Keratinocyte (primary cell): ENCODE results near the gene NPAS3. TPM values are rescaled to one million over a fixed set of nuclear protein-coding genes. Genes with fewer than 3 reads are reported as not detected.

ENCODE experiments used
- DNase-seq: peaks from one replicate; pipeline ENCODE4 v3.0.0-alpha.2; 2011; ENCODE audit warnings: low read depth, missing footprints, low spot score
- FAIRE-seq: peaks from 2 replicates; lab custom pipeline; 2011; peaks lifted over from hg19 to GRCh38; lab: Jason Lieb, UNC
- H2AFZ ChIP-seq: 2 replicates; pipeline ENCODE4 v1.6.0; 2012; ENCODE audit warnings: low read length, control low read depth, inconsistent platforms; ENCODE audit not compliant: control insufficient read depth
- H3K27ac ChIP-seq: 2 replicates; pipeline ENCODE4 v1.5.1; 2011; ENCODE audit warnings: low read length; ENCODE audit not compliant: control insufficient read depth, insufficient read depth
- H3K27me3 ChIP-seq: 3 replicates; pipeline ENCODE4 v1.6.0; 2011; ENCODE audit warnings: low read length; ENCODE audit not compliant: control insufficient read depth, insufficient read depth; ENCODE audit errors: extremely low read depth
- H3K36me3 ChIP-seq, 2 experiments: 2 replicates in 1 of 2; 3 replicates in 1 of 2; pipeline ENCODE4 v1.5.1; 2011; ENCODE audit warnings: low read length in 2 of 2, mild to moderate bottlenecking in 1 of 2; ENCODE audit not compliant: control insufficient read depth in 2 of 2, insufficient read depth in 2 of 2; ENCODE audit errors: extremely low read depth in 1 of 2
- H3K4me1 ChIP-seq: 3 replicates; pipeline ENCODE4 v1.5.1; 2011; ENCODE audit warnings: low read length; ENCODE audit not compliant: control insufficient read depth, insufficient read depth; ENCODE audit errors: extremely low read depth
- H3K4me2 ChIP-seq: 3 replicates; pipeline ENCODE4 v1.6.0; 2011; ENCODE audit warnings: low read depth, low read length; ENCODE audit not compliant: control insufficient read depth, insufficient read depth; ENCODE audit errors: extremely low read depth
- H3K4me3 ChIP-seq, 3 experiments: fragments of 200-600 bp in 1 of 3; sonication (generic) in 1 of 3; 2 replicates in 2 of 3; 3 replicates in 1 of 3; pipeline ENCODE4 v1.5.1; 2011 to 2016; ENCODE audit warnings: low read length in 3 of 3, mild to moderate bottlenecking in 3 of 3, control low read depth in 2 of 3, inconsistent platforms in 1 of 3, low read depth in 1 of 3, mixed read lengths in 1 of 3, mixed run types in 1 of 3, moderate library complexity in 1 of 3; ENCODE audit not compliant: control insufficient read depth in 2 of 3, insufficient read depth in 2 of 3; ENCODE audit errors: extremely low read depth in 1 of 3
- H3K79me2 ChIP-seq: 2 replicates; pipeline ENCODE4 v1.6.0; 2012; ENCODE audit warnings: low read length; ENCODE audit not compliant: control insufficient read depth, insufficient read depth
- H3K9ac ChIP-seq: 3 replicates; pipeline ENCODE4 v1.6.0; 2011; ENCODE audit warnings: low read length; ENCODE audit not compliant: control insufficient read depth, insufficient read depth; ENCODE audit errors: extremely low read depth
- H3K9me1 ChIP-seq: 3 replicates; pipeline ENCODE4 v1.6.0; 2011; ENCODE audit warnings: low read length; ENCODE audit not compliant: control insufficient read depth, insufficient read depth; ENCODE audit errors: extremely low read depth
- H3K9me3 ChIP-seq: 2 replicates; pipeline ENCODE4 v1.5.1; 2012; ENCODE audit warnings: low read depth, low read length; ENCODE audit not compliant: control insufficient read depth
- H4K20me1 ChIP-seq: 3 replicates; pipeline ENCODE4 v1.6.0; 2011; ENCODE audit warnings: low read length; ENCODE audit not compliant: control insufficient read depth, insufficient read depth; ENCODE audit errors: extremely low read depth
- EZH2 ChIP-seq: IDR thresholded peaks from one replicate; pipeline ENCODE4 v1.6.1; 2012; ENCODE audit warnings: inconsistent platforms, mild to moderate bottlenecking, low read length, moderate library complexity
- dilution Hi-C: fragments of 300-500 bp; cut with MboI; formaldehyde crosslinking; loops from one replicate; pipeline ENCODE4 v1.7.0; 2020; ENCODE audit warnings: low sequenced_read_pairs; ENCODE audit not compliant: extremely low pct_ligation_motif_present
- polyA plus RNA-seq, 5 experiments: library from polyadenylated mRNA; depleted of rRNA in 3 of 5; stranded (reverse) in 3 of 5; stranded (forward) in 1 of 5; unstranded in 1 of 5; fragments of >200 nt; gene quantifications; 1 replicate in 1 of 5; 2 replicates in 3 of 5; 3 replicates in 1 of 5; pipeline versions ENCODE4 v1.2.1 to v1.2.3, GENCODE V29; 2011 to 2012; ENCODE audit warnings: missing spikeins in 2 of 5, low read depth in 1 of 5, low replicate concordance in 1 of 5
- TF ChIP-seq, protein P1 (sequence below), 3 experiments: IDR thresholded peaks in 1 of 3; conservative IDR thresholded peaks in 1 of 3; optimal IDR thresholded peaks in 1 of 3; 2 replicates in 2 of 3; 3 replicates in 1 of 3; pipeline versions ENCODE3 to v1.5.1; 2011; ENCODE audit warnings: low read length in 3 of 3, mild to moderate bottlenecking in 3 of 3, moderate library complexity in 2 of 3, control low read depth in 1 of 3, inconsistent platforms in 1 of 3; ENCODE audit not compliant: insufficient read depth in 2 of 3; ENCODE audit errors: extremely low read depth in 1 of 3

NPAS3 gene
- polyA plus RNA-seq, 1 donor (not counting 4 experiments of a cell fraction or from before 2014, with no cell fraction given): 0.07 TPM

DNA sequence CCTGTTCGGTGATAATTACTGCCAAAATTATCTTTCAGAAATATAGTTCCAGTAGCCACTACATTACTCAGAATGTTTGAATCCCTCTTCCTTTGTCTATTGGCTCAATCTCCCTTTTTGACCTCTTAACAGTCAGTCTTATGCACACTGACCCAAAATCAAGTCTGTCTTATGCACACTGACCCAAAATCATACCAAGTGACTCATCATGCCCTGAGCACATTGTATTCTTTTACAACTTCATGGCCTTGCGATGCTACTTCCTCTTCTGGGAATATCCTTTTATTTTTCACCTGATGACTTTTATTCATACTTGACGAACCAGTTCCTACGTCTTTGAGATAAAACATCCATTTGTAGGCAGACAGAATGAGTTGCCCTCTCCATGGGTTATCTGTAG, 182.3 kb downstream of the NPAS3 start:
- dilution Hi-C loops: no loop called here
- DNase-seq (peak; percentile 72), FAIRE-seq (peak; percentile 86)
- H3K9me3 ChIP-seq: no peaks in the 10 kb centered on the region
- no peak overlapping the region for H3K4me3 ChIP-seq
- no peaks in the 10 kb centered on the region for H3K27me3 ChIP-seq
- H3K27ac ChIP-seq: peak overlapping the region; percentile 57
- no peaks in the 10 kb centered on the region for H3K79me2 ChIP-seq
- TF ChIP-seq EZH2: no peak
- TF ChIP-seq, protein P1, sequence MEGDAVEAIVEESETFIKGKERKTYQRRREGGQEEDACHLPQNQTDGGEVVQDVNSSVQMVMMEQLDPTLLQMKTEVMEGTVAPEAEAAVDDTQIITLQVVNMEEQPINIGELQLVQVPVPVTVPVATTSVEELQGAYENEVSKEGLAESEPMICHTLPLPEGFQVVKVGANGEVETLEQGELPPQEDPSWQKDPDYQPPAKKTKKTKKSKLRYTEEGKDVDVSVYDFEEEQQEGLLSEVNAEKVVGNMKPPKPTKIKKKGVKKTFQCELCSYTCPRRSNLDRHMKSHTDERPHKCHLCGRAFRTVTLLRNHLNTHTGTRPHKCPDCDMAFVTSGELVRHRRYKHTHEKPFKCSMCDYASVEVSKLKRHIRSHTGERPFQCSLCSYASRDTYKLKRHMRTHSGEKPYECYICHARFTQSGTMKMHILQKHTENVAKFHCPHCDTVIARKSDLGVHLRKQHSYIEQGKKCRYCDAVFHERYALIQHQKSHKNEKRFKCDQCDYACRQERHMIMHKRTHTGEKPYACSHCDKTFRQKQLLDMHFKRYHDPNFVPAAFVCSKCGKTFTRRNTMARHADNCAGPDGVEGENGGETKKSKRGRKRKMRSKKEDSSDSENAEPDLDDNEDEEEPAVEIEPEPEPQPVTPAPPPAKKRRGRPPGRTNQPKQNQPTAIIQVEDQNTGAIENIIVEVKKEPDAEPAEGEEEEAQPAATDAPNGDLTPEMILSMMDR (optimal IDR thresholded peaks at IDR 0.05 in 1 of 3, IDR thresholded peaks at IDR 0.05 in 1 of 3, conservative IDR thresholded peaks at IDR 0.05 in 1 of 3; ENCODE audit: extremely low read depth in 1 of 3, insufficient read depth in 2 of 3, low read length in 3 of 3): no peak
- peaks cover 23% of the 10 kb centered on the region for H3K4me1 ChIP-seq
- H2AFZ ChIP-seq: no peak overlapping the region
- H3K36me3 ChIP-seq: no peaks in the 10 kb centered on the region
- H3K4me2 ChIP-seq: peak overlapping the region; percentile 8
- H3K9ac ChIP-seq: no peak overlapping the region
- no peaks in the 10 kb centered on the region for H4K20me1 ChIP-seq
- no peaks in the 10 kb centered on the region for H3K9me1 ChIP-seq

DNA sequence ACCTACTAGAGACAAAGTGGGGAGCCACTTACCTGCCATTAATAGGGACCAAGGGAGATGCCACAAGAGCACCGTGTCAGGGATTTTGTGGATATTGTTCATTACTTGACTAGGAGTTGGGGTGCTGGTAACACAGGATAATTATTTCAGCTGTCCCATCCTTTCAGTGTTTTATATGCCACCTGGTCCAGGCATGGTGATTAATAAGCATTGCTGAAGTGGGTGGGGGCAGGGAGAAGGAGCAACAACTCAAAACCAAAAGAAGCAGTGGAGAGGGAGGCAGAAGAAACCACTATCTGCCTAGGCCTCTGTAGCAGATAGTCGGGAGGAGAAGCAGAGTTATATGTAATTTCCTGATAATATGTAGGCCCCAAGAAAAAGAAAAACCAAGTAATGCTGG, 184.6 kb downstream of the NPAS3 start:
- H3K79me2 ChIP-seq: no peaks in the 10 kb centered on the region
- peaks cover 20% of the 10 kb centered on the region for H3K4me1 ChIP-seq
- FAIRE-seq (no peak), DNase-seq (no peak)
- H3K4me2 ChIP-seq: no peak overlapping the region
- H3K27ac ChIP-seq: no peak overlapping the region
- no peaks in the 10 kb centered on the region for H3K9me1 ChIP-seq
- H3K9me3 ChIP-seq: no peaks in the 10 kb centered on the region
- dilution Hi-C loops: no loop called here
- H3K36me3 ChIP-seq: no peaks in the 10 kb centered on the region
- no peak overlapping the region for H2AFZ ChIP-seq
- H4K20me1 ChIP-seq: no peaks in the 10 kb centered on the region
- H3K9ac ChIP-seq: no peak overlapping the region
- TF ChIP-seq, protein P1 (optimal IDR thresholded peaks at IDR 0.05 in 1 of 3, IDR thresholded peaks at IDR 0.05 in 1 of 3, conservative IDR thresholded peaks at IDR 0.05 in 1 of 3; ENCODE audit: extremely low read depth in 1 of 3, insufficient read depth in 2 of 3, low read length in 3 of 3): no peak
- no peak for TF ChIP-seq EZH2
- H3K4me3 ChIP-seq: no peak overlapping the region
- H3K27me3 ChIP-seq: no peaks in the 10 kb centered on the region
